Keratinocyte (primary cell): ENCODE measurements around the gene PDCD1LG2. TPM values are rescaled to one million over a fixed set of nuclear protein-coding genes. Genes with fewer than 3 reads are reported as not detected.
A peak's percentile ranks its signal among the peaks of the same experiment; 100 is the strongest.

Source experiments
- DNase-seq: peaks from one replicate; pipeline ENCODE4 v3.0.0-alpha.2; 2011; ENCODE audit warnings: low read depth, missing footprints, low spot score
- FAIRE-seq: peaks from 2 replicates; lab custom pipeline; 2011; peaks lifted over from hg19 to GRCh38; lab: Jason Lieb, UNC
- H2AFZ ChIP-seq: 2 replicates; pipeline ENCODE4 v1.6.0; 2012; ENCODE audit warnings: low read length, control low read depth, inconsistent platforms; ENCODE audit not compliant: control insufficient read depth
- H3K27ac ChIP-seq: 2 replicates; pipeline ENCODE4 v1.5.1; 2011; ENCODE audit warnings: low read length; ENCODE audit not compliant: control insufficient read depth, insufficient read depth
- H3K27me3 ChIP-seq: 3 replicates; pipeline ENCODE4 v1.6.0; 2011; ENCODE audit warnings: low read length; ENCODE audit not compliant: control insufficient read depth, insufficient read depth; ENCODE audit errors: extremely low read depth
- H3K36me3 ChIP-seq, 2 experiments: 2 replicates in 1 of 2; 3 replicates in 1 of 2; pipeline ENCODE4 v1.5.1; 2011; ENCODE audit warnings: low read length in 2 of 2, mild to moderate bottlenecking in 1 of 2; ENCODE audit not compliant: control insufficient read depth in 2 of 2, insufficient read depth in 2 of 2; ENCODE audit errors: extremely low read depth in 1 of 2
- H3K4me1 ChIP-seq: 3 replicates; pipeline ENCODE4 v1.5.1; 2011; ENCODE audit warnings: low read length; ENCODE audit not compliant: control insufficient read depth, insufficient read depth; ENCODE audit errors: extremely low read depth
- H3K4me2 ChIP-seq: 3 replicates; pipeline ENCODE4 v1.6.0; 2011; ENCODE audit warnings: low read depth, low read length; ENCODE audit not compliant: control insufficient read depth, insufficient read depth; ENCODE audit errors: extremely low read depth
- H3K4me3 ChIP-seq, 3 experiments: fragments of 200-600 bp in 1 of 3; sonication (generic) in 1 of 3; 2 replicates in 2 of 3; 3 replicates in 1 of 3; pipeline ENCODE4 v1.5.1; 2011 to 2016; ENCODE audit warnings: low read length in 3 of 3, mild to moderate bottlenecking in 3 of 3, control low read depth in 2 of 3, inconsistent platforms in 1 of 3, low read depth in 1 of 3, mixed read lengths in 1 of 3, mixed run types in 1 of 3, moderate library complexity in 1 of 3; ENCODE audit not compliant: control insufficient read depth in 2 of 3, insufficient read depth in 2 of 3; ENCODE audit errors: extremely low read depth in 1 of 3
- H3K79me2 ChIP-seq: 2 replicates; pipeline ENCODE4 v1.6.0; 2012; ENCODE audit warnings: low read length; ENCODE audit not compliant: control insufficient read depth, insufficient read depth
- H3K9ac ChIP-seq: 3 replicates; pipeline ENCODE4 v1.6.0; 2011; ENCODE audit warnings: low read length; ENCODE audit not compliant: control insufficient read depth, insufficient read depth; ENCODE audit errors: extremely low read depth
- H3K9me1 ChIP-seq: 3 replicates; pipeline ENCODE4 v1.6.0; 2011; ENCODE audit warnings: low read length; ENCODE audit not compliant: control insufficient read depth, insufficient read depth; ENCODE audit errors: extremely low read depth
- H3K9me3 ChIP-seq: 2 replicates; pipeline ENCODE4 v1.5.1; 2012; ENCODE audit warnings: low read depth, low read length; ENCODE audit not compliant: control insufficient read depth
- H4K20me1 ChIP-seq: 3 replicates; pipeline ENCODE4 v1.6.0; 2011; ENCODE audit warnings: low read length; ENCODE audit not compliant: control insufficient read depth, insufficient read depth; ENCODE audit errors: extremely low read depth
- EZH2 ChIP-seq: IDR thresholded peaks from one replicate; pipeline ENCODE4 v1.6.1; 2012; ENCODE audit warnings: inconsistent platforms, mild to moderate bottlenecking, low read length, moderate library complexity
- dilution Hi-C: fragments of 300-500 bp; cut with MboI; formaldehyde crosslinking; loops from one replicate; pipeline ENCODE4 v1.7.0; 2020; ENCODE audit warnings: low sequenced_read_pairs; ENCODE audit not compliant: extremely low pct_ligation_motif_present
- polyA plus RNA-seq, 5 experiments: library from polyadenylated mRNA; depleted of rRNA in 3 of 5; stranded (reverse) in 3 of 5; stranded (forward) in 1 of 5; unstranded in 1 of 5; fragments of >200 nt; gene quantifications; 1 replicate in 1 of 5; 2 replicates in 3 of 5; 3 replicates in 1 of 5; pipeline versions ENCODE4 v1.2.1 to v1.2.3, GENCODE V29; 2011 to 2012; ENCODE audit warnings: missing spikeins in 2 of 5, low read depth in 1 of 5, low replicate concordance in 1 of 5
- TF ChIP-seq, protein P1 (sequence below), 3 experiments: IDR thresholded peaks in 1 of 3; conservative IDR thresholded peaks in 1 of 3; optimal IDR thresholded peaks in 1 of 3; 2 replicates in 2 of 3; 3 replicates in 1 of 3; pipeline versions ENCODE3 to v1.5.1; 2011; ENCODE audit warnings: low read length in 3 of 3, mild to moderate bottlenecking in 3 of 3, moderate library complexity in 2 of 3, control low read depth in 1 of 3, inconsistent platforms in 1 of 3; ENCODE audit not compliant: insufficient read depth in 2 of 3; ENCODE audit errors: extremely low read depth in 1 of 3

PDCD1LG2 gene
- polyA plus RNA-seq, 1 donor (not counting 4 experiments of a cell fraction or from before 2014, with no cell fraction given) = 20.2 TPM

DNA sequence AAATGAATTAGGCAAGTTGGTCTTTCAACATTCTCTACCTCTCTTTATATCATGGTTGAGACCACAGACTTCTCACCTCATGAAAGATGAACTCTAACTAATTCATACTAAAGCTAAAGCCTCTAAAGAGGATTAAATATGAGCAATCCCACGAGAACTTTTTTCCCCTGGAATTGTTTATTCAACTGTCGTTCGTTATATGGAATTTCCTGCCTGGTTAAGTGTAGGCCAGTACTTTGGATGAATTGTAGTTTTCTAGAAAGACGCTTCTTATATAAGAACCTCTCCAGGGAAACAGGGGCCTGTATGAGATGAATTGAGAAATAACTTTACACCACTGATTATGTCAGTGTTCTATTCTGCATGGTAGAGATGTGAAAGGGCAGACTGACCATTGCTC lies 42.9 kb downstream of the PDCD1LG2 start:
- Histone ChIP-seq H2AFZ (no peak overlapping the region), H3K27ac (no peak overlapping the region), H3K36me3 (peaks cover 5 to 24% of the 10 kb centered on the region in 2 experiments), H3K4me2 (no peak overlapping the region), H3K4me1 (peaks cover 33% of the 10 kb centered on the region), H3K9ac (no peak overlapping the region), H3K9me3 (no peaks in the 10 kb centered on the region), H3K79me2 (no peaks in the 10 kb centered on the region), H3K27me3 (no peaks in the 10 kb centered on the region), H3K4me3 (no peak overlapping the region), H3K9me1 (no peaks in the 10 kb centered on the region), H4K20me1 (no peaks in the 10 kb centered on the region)
- no peak for DNase-seq
- no peak for FAIRE-seq
- TF ChIP-seq, protein P1, sequence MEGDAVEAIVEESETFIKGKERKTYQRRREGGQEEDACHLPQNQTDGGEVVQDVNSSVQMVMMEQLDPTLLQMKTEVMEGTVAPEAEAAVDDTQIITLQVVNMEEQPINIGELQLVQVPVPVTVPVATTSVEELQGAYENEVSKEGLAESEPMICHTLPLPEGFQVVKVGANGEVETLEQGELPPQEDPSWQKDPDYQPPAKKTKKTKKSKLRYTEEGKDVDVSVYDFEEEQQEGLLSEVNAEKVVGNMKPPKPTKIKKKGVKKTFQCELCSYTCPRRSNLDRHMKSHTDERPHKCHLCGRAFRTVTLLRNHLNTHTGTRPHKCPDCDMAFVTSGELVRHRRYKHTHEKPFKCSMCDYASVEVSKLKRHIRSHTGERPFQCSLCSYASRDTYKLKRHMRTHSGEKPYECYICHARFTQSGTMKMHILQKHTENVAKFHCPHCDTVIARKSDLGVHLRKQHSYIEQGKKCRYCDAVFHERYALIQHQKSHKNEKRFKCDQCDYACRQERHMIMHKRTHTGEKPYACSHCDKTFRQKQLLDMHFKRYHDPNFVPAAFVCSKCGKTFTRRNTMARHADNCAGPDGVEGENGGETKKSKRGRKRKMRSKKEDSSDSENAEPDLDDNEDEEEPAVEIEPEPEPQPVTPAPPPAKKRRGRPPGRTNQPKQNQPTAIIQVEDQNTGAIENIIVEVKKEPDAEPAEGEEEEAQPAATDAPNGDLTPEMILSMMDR (optimal IDR thresholded peaks at IDR 0.05 in 1 of 3, IDR thresholded peaks at IDR 0.05 in 1 of 3, conservative IDR thresholded peaks at IDR 0.05 in 1 of 3; ENCODE audit: extremely low read depth in 1 of 3, insufficient read depth in 2 of 3, low read length in 3 of 3) = no peak
- TF ChIP-seq EZH2 = no peak
- dilution Hi-C loops = no loop called here

DNA sequence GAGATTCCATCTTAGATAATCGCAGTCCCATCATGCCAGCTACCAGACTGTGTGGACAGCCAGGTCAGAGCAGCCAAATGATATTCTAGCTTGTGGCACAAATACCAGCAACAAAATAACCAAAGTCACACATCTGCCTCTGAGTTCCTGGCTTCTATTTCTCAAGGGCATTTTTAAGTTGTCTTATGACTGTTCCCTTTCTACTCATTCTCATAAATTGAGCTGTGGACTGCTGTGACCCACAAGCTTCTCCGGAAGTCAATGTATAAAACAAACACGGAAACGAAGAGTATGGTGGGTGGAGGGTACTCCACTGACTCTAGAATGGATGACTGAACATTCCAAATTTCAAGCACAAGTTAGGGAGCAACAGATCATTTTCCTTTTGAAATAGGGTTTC lies 43.9 kb downstream of the PDCD1LG2 start:
- H3K27ac ChIP-seq = peak overlapping the region; percentile 60
- no peak overlapping the region for H3K9ac ChIP-seq

More for the DNA sequence above, 43.9 kb downstream of the PDCD1LG2 start:
- FAIRE-seq = no peak
- Histone ChIP-seq H2AFZ (no peak overlapping the region), H3K79me2 (no peaks in the 10 kb centered on the region), H3K4me1 (peaks cover 33% of the 10 kb centered on the region), H3K9me3 (no peaks in the 10 kb centered on the region), H3K9me1 (no peaks in the 10 kb centered on the region), H3K4me2 (no peak overlapping the region), H3K4me3 (no peak overlapping the region), H3K36me3 (peaks cover 5 to 25% of the 10 kb centered on the region in 2 experiments), H4K20me1 (no peaks in the 10 kb centered on the region), H3K27me3 (no peaks in the 10 kb centered on the region)
- TF ChIP-seq EZH2 = no peak
- TF ChIP-seq, protein P1 (optimal IDR thresholded peaks at IDR 0.05 in 1 of 3, IDR thresholded peaks at IDR 0.05 in 1 of 3, conservative IDR thresholded peaks at IDR 0.05 in 1 of 3; ENCODE audit: extremely low read depth in 1 of 3, insufficient read depth in 2 of 3, low read length in 3 of 3) = no peak
- dilution Hi-C loops = no loop called here
- no peak for DNase-seq
